ENCODE results near the gene ATF7.

DNA sequence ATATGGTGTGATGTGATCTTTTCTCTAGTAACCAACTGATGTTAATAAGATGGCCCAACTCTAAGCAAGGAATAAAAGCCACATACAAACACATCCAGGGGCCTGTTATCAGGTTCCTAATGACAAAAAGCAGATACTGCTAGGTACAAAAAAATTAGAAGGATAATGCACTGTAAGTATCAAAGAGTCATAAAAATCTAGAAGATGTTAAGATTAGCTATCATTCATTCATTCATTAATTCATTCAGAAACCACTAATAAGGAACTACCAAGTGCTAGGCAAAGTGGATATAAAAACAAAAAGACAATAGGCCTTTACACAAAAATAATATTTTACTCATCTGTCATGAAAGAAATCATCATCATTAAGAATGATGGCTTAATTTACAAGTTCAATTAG is 21.6 kb downstream of the ATF7 start:
- TF ChIP-seq, protein P1, sequence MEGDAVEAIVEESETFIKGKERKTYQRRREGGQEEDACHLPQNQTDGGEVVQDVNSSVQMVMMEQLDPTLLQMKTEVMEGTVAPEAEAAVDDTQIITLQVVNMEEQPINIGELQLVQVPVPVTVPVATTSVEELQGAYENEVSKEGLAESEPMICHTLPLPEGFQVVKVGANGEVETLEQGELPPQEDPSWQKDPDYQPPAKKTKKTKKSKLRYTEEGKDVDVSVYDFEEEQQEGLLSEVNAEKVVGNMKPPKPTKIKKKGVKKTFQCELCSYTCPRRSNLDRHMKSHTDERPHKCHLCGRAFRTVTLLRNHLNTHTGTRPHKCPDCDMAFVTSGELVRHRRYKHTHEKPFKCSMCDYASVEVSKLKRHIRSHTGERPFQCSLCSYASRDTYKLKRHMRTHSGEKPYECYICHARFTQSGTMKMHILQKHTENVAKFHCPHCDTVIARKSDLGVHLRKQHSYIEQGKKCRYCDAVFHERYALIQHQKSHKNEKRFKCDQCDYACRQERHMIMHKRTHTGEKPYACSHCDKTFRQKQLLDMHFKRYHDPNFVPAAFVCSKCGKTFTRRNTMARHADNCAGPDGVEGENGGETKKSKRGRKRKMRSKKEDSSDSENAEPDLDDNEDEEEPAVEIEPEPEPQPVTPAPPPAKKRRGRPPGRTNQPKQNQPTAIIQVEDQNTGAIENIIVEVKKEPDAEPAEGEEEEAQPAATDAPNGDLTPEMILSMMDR (conservative IDR thresholded peaks at IDR 0.05; ENCODE audit: low read depth, low read length), result no peak
- TF ChIP-seq EZH2 (IDR thresholded peaks at IDR 0.05; ENCODE audit: borderline replicate concordance, low read depth, low read length, poor library complexity, severe bottlenecking), result no peak
